HG03354 (cell line): ENCODE results near the gene NRSN2.
"Not testable (repeated sequence)": the region's sequence is repeated elsewhere in the genome, so short reads cannot be mapped to it uniquely, and the experiment has no call there.

Experiments used
- ATAC-seq: cut with Tn5 transposase; IDR thresholded peaks from one replicate; pipeline ENCODE4 v1.9.1; 2021; ENCODE audit warnings: mild to moderate bottlenecking; ENCODE audit not compliant: unreplicated experiment, poor library complexity, severe bottlenecking

Gene NRSN2

DNA sequence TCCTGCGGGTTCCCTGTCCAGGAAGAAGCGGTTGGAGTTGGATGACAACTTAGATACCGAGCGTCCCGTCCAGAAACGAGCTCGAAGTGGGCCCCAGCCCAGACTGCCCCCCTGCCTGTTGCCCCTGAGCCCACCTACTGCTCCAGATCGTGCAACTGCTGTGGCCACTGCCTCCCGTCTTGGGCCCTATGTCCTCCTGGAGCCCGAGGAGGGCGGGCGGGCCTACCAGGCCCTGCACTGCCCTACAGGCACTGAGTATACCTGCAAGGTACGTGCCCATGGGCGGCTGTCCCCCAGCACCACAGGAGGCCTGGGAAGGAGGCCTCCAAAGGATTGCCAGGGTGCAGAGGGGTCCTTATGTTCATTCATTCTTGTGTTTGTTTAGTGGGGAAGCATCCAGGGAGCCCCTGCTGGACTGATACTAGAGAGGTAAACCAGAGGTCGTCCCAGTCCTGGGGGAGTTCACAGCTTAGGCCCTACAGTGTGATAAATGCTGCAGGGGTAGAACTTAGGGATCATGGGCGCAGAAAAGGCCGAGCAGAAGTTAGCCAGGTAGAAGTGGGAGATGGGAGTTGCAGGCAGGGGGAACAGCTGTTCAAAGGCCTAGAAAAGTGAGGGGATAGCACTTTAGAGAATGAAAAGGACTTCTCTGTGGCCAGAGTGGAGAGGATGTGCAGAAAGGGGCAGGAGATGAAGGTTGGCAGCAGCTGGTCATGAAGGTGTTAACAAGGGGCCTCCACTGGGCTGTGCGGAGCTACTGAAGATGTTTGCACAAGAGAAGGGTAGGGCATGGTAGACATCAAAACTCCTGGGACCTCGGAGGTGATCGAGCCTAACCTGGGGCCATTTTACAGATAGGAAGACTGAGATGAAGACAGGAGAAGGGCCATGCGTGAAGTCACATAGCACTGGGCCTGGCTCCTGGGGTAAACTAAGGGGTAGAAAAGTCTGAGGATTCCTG lies 41.4 kb downstream of the NRSN2 start:
- ATAC-seq = no peak

DNA sequence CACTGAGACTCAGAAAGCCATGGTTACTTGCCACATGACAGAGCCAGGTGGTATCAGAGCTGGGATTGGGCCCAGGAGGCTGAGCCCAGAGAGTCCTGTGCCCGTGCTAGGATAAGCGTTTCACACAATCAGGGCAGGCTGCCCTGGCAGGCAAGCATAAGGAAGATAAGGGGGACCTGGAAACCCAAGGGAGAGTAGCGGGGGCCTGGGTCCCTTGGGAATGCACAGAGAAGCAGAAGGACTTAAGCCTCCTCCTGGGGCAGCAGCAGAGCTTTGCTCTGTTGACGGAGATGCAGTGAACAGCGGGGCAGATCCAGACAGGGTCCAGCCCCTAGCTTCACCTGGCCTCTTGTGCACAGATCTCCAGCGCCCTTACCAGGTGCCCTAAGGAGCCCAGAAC lies 42.3 kb downstream of the NRSN2 start:
- no peak for ATAC-seq

DNA sequence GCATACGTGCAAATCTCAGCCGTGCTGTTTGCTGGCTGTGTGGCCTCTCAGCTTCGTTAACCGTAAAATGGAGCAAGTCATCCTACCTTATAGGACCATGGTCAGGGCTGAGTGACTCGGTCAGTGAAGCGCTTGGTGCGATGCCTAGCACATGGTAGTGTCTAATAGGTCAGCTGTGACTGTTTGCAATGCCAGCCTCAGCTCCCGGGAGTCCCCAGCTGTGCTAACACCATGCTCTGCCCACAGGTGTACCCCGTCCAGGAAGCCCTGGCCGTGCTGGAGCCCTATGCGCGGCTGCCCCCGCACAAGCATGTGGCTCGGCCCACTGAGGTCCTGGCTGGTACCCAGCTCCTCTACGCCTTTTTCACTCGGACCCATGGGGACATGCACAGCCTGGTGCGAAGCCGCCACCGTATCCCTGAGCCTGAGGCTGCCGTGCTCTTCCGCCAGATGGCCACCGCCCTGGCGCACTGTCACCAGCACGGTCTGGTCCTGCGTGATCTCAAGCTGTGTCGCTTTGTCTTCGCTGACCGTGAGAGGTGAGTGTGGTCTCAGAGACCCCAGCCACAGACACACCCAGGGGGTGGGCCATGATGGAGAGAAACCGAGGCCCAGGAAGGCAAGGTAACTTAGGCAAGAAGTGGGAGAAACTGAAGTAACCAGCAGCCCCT lies 44.3 kb downstream of the NRSN2 start:
- ATAC-seq = no peak

DNA sequence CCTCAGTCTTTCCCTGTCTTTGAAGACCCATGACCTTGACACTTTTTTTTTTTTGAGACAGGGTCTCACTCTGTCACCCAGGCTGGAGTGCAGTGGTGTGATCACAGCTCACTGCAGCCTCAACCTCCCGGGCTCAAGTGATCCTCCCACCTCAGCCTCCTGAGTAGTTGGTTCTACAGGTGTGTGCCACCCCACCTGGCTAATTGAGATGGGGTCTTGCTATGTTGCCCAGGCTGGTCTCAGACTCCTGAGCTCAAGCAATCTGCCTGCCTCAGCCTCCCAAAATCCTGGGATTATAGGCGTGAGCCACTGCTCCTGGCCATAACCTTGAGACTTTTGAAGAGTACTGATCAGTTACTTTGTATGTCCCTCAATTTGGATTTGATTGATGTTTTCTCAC lies 46.4 kb downstream of the NRSN2 start:
- not testable (repeated sequence) for ATAC-seq

DNA sequence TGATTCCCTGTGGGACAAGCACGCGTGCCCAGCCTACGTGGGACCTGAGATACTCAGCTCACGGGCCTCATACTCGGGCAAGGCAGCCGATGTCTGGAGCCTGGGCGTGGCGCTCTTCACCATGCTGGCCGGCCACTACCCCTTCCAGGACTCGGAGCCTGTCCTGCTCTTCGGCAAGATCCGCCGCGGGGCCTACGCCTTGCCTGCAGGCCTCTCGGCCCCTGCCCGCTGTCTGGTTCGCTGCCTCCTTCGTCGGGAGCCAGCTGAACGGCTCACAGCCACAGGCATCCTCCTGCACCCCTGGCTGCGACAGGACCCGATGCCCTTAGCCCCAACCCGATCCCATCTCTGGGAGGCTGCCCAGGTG lies 49.3 kb downstream of the NRSN2 start:
- no peak for ATAC-seq

DNA sequence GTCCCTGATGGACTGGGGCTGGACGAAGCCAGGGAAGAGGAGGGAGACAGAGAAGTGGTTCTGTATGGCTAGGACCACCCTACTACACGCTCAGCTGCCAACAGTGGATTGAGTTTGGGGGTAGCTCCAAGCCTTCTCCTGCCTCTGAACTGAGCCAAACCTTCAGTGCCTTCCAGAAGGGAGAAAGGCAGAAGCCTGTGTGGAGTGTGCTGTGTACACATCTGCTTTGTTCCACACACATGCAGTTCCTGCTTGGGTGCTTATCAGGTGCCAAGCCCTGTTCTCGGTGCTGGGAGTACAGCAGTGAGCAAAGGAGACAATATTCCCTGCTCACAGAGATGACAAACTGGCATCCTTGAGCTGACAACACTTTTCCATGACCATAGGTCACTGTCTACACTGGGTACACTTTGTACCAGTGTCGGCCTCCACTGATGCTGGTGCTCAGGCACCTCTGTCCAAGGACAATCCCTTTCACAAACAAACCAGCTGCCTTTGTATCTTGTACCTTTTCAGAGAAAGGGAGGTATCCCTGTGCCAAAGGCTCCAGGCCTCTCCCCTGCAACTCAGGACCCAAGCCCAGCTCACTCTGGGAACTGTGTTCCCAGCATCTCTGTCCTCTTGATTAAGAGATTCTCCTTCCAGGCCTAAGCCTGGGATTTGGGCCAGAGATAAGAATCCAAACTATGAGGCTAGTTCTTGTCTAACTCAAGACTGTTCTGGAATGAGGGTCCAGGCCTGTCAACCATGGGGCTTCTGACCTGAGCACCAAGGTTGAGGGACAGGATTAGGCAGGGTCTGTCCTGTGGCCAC lies 49.9 kb downstream of the NRSN2 start:
- no peak for ATAC-seq

DNA sequence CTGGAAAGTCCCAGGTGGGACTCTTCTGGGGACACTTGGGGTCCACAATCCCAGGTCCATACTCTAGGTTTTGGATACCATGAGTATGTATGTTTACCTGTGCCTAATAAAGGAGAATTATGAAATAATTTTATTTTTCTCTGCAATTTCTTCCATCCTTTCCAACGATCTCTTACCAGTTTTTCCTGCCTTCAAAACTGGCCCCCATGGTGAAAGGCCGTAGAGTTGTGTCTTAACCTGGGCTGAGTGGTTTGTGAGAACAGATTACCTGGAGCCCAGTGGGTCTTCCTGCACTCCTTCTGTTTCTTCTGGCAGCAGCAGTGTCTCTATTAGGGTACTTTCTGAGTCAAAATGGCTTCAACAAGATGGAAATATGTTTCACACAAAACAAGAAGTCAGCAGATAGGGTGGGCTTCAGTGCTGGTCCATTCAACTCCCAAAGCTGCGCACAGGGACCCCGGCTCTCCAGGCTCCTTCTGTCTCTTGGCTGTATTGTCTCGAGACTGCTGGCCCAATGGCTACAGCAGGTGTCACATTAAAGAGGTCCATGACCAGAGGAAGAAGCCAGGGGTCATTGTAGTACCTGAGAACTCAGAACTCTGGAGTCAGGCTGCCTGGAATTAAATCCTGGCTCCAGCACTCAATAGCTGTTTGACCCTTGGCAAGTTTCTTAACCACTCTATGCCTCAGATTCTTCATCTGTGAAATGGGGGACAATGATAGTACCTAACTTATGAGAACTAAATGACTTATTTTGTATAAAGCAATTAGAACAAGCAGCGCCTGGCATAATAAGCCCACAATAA lies 50.7 kb downstream of the NRSN2 start:
- no peak for ATAC-seq

DNA sequence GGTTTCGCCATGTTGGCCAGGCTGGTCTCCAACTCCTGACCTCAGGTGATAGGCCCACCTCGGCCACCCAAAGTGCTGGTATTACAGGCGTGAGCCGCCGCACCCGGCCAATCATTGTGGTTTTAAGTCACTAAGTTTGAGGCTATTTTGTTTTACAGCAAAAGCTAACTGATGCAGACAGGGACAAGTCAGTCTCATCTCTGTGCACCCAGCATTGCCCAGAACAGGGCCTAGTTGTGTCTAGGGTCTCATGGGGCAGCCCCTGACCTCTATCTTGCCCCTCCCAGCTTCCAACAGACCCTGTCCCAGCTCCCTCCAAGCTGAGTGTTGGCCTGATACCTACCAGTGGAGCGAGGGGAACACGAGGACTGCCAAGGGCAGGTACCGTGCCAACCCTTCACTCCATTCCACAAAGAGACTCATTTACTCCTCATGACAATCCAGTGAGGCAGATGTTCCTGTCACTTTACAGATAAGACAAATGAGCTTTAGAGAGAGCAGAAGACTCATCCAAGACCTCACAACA lies 52.3 kb downstream of the NRSN2 start:
- no peak for ATAC-seq

DNA sequence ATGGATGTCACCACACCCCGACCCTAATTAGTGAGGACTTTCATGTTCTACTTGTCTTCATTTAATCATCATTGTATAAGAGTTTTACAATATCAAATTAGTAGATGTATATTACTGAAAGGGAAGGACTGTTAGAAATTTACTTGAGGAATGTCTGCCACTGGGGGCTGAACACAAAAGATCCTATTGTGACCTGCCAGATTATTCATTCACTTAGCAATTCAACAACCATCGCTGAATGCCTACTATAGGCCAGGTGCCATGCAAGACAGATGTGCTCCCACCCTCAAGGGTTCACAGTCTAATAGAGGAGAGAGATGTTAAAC lies 53.2 kb downstream of the NRSN2 start:
- ATAC-seq = no peak

DNA sequence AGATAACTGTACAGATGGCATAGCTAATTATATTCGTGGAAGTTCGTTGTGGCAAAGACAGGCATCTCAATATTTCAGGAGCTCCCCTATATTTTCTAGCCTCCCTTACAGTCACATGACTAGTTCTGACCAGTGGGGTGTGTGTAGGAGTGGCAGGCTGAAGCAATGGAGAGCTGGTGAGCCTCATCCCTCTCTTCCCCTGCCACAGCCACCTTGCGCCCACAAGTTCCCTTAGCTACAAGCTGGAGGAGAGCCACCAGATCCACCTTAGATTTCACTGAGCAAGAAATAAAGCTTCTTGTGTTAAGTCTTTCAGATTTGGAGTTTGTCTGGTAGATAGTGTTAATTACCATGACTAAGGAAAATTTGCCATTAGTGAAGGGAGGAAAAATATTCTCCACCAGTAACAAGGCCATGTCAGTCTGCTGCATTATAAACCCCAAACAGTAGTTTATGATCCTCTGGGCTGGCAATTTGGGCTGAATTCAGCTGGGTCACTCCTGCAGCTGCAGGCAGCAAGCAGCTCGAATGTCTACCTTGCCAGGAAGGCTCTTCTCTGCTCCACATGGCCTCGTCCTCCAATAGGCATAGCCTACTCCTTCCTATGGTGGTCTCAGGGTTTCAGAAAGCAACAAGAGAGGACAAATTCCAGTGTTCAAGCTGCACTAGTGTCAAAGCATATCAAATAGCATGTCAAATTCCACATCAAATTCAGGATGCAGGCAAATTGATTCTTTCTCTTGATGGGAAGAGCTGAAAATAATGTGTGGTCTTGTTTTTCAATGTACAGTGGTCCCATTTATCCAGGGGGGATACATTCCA lies 53.8 kb downstream of the NRSN2 start:
- ATAC-seq = no peak

DNA sequence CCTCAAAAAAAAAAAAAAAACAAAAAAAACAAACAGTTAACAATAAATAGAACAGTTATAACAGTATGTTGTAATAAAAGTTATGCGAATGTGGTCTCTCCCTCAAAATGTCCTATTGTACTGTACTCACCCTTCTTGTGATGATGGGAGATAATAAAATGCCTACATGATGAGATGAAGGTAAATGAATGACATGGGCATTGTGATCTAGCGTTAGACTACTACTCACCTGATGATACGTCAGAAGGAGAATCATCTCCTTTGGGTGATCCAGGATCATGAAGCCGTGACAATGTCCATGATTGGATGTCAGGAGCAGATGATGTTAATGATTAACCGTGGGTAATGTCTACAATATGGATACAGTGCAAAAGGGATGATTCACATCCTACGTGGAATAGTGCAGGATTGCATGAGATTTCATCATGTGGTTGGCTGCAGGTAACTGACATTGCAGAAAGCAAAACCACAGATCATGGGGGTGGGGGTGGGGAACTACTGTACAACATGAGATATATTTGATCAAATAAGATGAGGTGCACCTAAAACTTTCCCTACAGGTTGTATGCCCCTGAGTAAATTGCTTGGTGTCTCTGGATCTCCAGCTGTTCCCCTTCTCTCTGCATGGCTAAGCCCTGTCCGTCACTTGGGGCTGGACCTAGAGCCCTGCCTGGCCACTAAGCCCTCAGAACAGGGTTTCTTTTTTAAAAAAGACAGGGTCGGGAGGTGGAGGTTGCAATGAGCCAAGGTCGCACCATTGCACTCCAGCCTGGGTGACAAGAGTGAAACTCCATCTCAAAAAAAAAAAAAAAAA lies 55.0 kb downstream of the NRSN2 start:
- ATAC-seq = no peak

DNA sequence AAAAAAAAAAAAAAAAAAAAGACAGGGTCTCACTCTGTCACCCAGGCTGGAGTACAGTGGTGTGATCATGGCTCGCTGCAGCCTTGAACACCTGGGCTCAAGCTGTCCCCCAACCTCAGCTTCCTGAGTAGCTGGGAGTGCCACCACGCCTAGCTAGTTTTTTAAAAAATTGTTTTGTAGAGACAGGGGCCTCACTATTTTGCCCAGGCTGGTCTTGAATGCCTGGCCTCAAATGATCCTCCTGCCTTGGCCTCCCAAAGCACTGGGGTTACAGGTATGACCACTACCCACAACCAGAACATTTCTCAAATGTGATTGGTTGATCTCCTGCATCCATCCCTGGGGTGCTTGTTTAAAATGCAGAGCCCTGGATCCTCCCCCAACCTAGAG lies 55.6 kb downstream of the NRSN2 start:
- no peak for ATAC-seq

DNA sequence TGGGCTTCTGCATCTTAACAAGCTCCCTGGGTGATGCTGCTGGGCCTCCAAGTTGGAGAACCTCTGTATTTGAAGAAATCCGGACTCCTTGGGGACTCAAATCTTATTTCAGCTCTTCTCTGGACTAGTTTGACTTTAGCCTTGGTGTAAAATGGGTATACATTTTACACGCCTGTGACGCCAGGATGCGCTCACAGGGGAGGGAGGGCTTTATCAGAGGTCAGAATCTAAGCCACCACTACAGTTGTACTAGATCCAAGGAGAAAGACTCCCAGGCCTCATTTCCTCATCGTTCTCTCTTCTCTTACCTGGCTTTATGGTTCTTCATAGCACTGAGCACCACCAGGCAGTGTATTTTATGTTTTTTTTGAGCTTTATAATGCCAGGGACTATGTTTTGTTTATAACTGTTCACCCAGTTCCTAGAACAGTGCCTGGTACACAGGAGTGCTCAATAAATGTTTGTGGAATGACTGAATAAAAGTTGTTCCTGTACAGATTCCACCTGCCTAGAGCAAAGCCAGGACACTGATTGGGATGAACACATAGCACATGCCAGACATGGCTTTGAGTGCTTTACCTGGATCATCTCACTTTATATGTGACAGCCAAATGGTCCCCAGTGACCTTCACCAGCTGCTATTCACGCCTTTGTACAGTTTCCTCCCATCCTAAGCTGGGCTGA lies 56.1 kb downstream of the NRSN2 start:
- ATAC-seq = no peak

DNA sequence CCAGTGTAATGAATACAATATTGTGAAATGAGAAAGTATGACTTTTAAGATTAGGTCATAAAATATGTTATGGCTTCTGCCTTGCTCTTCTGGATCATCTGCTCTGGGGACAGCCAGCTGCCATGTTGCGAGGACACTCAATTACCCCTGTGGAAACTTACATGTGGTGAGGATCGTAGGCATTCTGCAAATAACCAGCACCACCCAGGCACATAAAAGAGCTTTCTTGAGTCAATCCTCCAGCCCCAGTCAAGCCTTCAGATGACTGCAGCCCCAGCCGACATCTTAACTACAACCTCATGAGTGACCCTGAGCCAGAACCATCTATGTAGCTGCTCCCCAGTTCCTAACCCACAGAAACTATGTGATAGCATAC lies 56.7 kb downstream of the NRSN2 start:
- ATAC-seq = no peak

DNA sequence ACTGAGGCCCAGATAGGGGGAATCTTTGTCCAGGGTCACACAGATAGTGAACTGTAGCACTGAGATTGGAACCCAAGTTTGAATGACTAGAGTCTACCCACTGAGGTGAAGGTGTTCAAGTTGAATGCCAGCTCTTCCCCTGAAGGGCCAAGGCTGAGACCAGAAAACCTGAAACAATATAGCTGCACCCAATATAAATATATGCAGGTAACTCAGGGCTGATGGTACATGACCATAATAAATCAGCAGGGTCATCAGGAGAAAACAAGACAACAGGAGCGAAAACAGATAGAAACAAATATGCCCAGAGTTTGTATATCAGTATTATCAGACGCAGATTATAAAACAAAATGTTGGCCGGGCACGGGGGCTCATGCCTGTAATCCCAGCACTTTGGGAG lies 57.2 kb downstream of the NRSN2 start:
- no peak for ATAC-seq
